Activated naive CD4-positive, alpha-beta T cell treated with Interleukin-2 at 50 U/mL for 16 hours (primary cell): Measurements from ENCODE around the gene SNED1.
"Not testable (repeated sequence)": the region's sequence is repeated elsewhere in the genome, so short reads cannot be mapped to it uniquely, and the experiment has no call there.

Experiments
- DNase-seq: peaks from one replicate; pipeline ENCODE4 v3.0.0-alpha.2; 2020

The SNED1 gene

DNA sequence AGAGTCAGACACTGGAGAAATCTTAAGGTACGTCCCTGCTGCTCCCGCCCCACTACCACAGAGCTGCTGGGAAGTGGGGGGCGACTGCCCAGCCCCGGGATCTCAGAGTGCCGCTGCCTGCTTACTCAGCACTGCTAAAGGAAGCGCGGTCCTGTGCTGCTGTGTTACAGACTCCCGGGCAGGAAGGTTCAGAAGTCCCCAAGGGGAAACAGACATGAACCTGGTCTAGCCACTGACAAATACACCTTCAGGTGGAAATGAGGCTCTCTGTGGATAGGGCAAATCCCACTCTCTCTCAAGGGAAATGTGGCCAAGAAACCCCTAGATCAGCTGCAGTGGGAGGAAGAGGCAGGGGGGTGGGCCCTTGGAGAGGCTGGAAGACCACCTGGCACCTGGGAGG is 90.0 kb downstream of the SNED1 start:
- no peak for DNase-seq

- DNase-seq = no peak
These were observed 90.6 kb downstream of the SNED1 start for GRCh38 chr2:241088791-241089732.

- DNase-seq = no peak
These were observed 92.8 kb downstream of the SNED1 start for GRCh38 chr2:241091201-241091600.

DNA sequence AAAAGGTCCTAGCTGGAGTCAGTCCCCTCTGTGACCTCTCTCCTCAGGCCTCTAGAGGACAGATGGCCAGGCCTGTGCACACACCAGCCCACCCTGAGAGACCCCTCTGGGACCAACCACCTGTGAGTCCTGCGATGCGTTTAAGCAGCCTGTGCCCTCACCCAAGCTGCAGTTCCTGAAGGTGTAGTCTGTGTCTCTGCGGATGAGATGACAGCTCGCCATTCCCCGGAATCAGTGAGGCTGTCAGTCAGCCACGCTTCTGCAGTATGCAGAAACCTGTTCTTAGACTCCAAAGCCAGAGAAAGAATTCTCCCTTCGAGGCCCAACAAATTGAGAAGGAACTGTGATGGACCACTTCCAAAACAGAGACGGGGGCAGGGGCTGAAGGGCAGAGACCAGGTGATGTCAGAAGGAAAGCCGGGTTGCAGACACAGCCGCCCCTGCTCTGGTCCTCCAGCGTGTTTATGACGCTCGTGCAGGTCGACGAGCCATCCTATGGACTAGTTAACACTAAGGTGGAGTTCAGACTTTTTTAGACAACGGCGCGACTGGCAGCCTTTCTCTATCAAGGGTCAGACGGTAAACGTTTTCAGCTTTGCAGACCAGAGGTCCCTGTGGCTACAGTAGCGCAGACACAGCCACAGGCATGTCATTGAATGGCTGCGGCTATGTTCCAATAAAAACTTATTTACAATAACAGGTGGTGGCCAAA is 93.5 kb downstream of the SNED1 start:
- no peak for DNase-seq

DNA sequence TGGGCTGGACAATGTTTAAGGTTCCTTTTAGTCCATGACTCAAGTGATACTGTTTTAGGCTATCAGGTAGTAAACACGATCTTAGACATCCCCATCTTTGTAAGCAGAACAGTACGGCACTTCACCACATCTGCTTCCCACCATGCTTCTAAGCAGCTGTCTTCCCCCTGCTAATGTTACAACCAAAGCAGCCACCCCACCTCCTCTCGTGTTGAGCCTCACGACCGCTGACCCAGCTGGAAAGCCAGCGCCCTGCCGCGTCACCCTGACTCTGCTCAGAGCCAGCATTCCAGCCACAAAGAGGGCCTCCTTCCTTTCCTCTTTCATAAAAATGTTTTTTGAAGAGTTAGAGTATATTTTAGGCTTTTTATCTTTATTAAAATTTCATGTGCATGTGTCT is 94.3 kb downstream of the SNED1 start:
- no peak for DNase-seq

DNA sequence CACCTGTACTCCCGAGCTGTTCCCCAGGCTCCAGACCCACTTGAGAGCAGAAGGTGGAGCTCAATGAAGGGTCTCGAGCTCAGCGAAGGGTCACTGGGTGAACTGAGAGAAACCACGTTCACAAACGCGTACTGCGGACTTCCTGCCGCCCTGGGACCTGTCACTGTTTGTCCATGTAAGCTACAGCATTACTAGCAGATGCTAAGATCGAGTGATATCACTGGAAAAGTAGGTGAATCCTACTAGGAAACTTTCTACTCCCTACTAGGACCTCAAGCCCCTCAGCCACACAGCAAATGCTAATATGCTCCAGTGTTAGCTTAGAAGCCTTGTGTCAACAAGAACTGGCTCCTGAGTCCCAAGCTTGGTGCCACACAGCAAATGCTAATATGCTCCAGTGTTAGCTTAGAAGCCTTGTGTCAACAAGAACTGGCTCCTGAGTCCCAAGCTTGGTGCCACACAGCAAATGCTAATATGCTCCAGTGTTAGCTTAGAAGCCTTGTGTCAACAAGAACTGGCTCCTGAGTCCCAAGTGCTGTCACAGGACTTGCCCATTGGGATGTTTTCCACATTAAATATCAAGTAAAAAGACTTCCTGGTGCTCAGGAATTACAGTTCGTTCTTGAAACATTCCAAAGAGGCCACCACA is 94.8 kb downstream of the SNED1 start:
- DNase-seq = not testable (repeated sequence)

GRCh38 chr2:241094172-241094571 is 95.8 kb downstream of the SNED1 start:
- no peak for DNase-seq

DNA sequence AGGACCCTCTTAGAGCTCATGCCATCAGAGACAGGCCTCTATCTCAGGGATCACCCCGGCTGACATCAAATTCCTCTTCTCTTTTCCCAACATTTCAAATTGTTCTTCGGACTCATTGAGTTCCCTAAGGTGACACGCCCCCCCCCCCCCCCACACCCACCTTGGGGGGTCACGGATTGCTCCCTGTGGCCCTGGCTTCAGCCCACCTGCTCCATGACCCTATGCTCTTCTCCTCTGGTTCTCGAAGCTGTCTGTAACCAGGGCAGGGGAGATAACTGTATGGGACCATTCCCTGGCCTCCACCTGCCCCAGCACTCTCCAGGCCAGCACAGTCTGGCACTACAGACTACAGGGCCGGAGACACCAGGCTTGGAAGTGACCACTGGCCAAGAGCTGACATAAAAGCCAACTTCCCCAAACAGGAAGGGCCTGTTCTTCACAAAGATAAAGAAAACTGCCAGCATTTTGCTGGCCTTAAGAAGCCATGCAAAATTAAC is 96.6 kb downstream of the SNED1 start:
- DNase-seq = no peak

DNA sequence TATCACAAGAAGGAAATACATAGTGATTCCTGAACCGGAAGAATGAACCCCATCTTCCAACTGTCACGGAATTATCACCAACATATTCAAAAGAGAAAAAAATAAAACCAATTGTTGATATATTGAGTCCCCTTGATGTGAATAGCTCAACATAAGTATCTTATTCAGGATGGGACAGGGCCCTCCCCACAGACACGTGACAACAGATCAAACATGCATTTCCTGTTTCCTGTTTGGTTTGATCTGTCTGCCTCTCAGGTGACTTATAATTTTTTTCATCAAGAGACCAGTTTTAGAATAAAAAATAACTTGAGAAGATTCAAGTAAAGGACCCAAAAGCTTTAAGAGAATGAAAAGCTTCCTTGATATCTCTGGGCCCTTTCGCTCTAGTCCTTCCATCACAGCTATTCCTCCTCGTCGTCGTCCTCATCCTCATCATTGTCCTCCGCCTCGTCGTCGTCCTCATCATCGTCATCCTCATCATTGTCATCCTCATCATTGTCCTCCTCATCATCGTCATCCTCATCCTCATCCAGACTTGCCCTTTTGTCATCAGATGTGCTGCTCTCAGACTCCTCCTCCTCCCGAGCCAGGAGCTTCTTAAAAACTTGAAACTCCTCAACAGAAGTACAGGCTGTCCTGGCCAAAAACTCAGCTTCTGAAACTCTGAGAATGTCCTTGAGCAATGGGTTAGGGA is 97.3 kb downstream of the SNED1 start:
- DNase-seq = peak; percentile 40

DNA sequence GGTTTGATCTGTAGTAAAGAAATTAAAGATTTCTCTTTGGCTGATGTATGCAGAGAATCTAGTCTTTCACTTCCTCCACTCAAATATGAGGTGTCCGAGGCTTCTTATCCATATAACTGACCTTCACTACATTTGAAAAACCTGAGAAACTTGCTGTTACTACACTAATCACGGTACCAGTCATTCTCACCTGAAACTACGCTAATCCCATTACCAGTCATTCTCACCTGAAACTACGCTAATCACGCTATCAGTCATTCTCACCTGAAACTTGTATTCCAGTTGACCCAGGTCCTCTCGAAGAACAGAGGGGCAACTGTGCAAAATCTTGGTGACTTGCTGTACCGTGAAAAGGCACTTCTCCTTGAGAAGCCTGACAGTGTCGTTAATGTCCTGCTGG is 98.6 kb downstream of the SNED1 start:
- no peak for DNase-seq

- no peak for DNase-seq
These were observed 100.8 kb downstream of the SNED1 start for GRCh38 chr2:241099246-241099645.

GRCh38 chr2:241102239-241102803 is 103.9 kb downstream of the SNED1 start, which contains the start of gene MTERF4:
Gene MTERF4, minus strand, starts transcription at chr2:241102287. Its CDS starts 14 bp downstream, at chr2:241102273.
- peak; percentile 90 for DNase-seq

DNA sequence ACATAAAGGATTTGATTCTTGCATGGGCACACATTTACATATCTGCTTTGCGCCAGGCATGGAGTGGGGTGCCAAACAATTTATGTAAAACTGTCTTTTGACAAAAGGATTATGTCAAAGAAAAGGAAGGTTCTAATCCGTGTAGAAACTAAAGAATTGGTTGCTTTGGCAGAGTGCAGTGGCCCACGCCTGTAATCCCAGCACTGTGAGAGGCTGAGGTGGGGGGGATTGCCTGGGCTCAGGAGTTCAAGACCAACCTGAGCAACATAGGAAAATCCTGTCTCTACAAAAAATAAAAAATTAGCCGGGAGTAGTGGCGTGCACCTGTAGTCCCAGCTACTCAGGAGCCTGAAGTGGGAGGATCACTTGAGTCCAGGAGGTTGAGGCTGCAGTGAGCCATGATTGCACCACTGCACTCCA is 104.8 kb downstream of the SNED1 start:
- DNase-seq = no peak

DNA sequence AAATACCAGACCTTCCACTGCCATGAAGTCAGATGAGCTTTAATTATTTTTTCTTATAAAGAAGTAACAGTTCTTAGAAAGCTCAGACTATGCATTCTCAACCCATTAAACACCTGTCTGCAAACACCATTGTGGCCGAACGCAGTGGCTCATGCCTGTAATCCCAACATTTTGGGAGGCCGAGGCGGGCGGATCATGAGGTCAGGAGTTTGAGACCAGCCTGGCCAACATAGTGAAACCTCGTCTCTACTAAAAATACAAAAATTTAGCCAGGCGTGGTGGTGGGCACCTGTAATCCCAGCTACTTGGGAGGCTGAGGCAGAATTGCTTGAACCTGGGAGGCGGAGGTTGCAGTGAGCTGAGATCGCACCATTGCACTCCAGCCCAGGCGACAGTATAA is 106.2 kb downstream of the SNED1 start:
- DNase-seq = not testable (repeated sequence)

- no peak for DNase-seq
These were observed 107.2 kb downstream of the SNED1 start for GRCh38 chr2:241105641-241106040.

- no peak for DNase-seq
These were observed 108.8 kb downstream of the SNED1 start for GRCh38 chr2:241107031-241107783.

GRCh38 chr2:241108271-241109209 is 110.1 kb downstream of the SNED1 start:
- DNase-seq = no peak

GRCh38 chr2:241109210-241110088 is 111.0 kb downstream of the SNED1 start:
- DNase-seq = no peak

GRCh38 chr2:241110089-241110606 is 111.7 kb downstream of the SNED1 start:
- DNase-seq = no peak
